Epithelial cell of proximal tubule (primary cell): ENCODE measurements around the gene MAPK7. TPM values are rescaled to one million over a fixed set of nuclear protein-coding genes. Genes with fewer than 3 reads are reported as not detected.

Source experiments
- DNase-seq: peaks from one replicate; pipeline ENCODE4 v3.0.0-alpha.2; 2011; ENCODE audit warnings: low read depth
- H3K4me3 ChIP-seq: 2 replicates; pipeline ENCODE4 v1.5.1; 2011; ENCODE audit warnings: low read depth, mild to moderate bottlenecking, low read length
- CTCF ChIP-seq: conservative IDR thresholded peaks from 2 replicates; pipeline ENCODE4 v1.5.1; 2012; ENCODE audit warnings: low read depth, mild to moderate bottlenecking, low read length
- total RNA-seq: library from RNA; depleted of rRNA; stranded (reverse); fragments of >200 nt; gene quantifications from 2 replicates; pipeline ENCODE4 v1.2.3, GENCODE V29; 2015

MAPK7 gene
- total RNA-seq, 1 donor from 2014 or later, result 19.0 TPM

- no peak overlapping the region for H3K4me3 ChIP-seq
- DNase-seq, result no peak
- TF ChIP-seq CTCF, result no peak
Observed at GRCh38 chr17:19332371-19333131, 45.7 kb upstream of the MAPK7 start.

- H3K4me3 ChIP-seq, result no peak overlapping the region
- TF ChIP-seq CTCF, result no peak
- DNase-seq, result no peak
Observed at GRCh38 chr17:19333132-19333440, 45.2 kb upstream of the MAPK7 start.

GRCh38 chr17:19333736-19334290, 44.5 kb upstream of the MAPK7 start:
- DNase-seq, result no peak
- TF ChIP-seq CTCF, result no peak
- H3K4me3 ChIP-seq, result no peak overlapping the region

GRCh38 chr17:19334331-19334730, 44.0 kb upstream of the MAPK7 start:
- DNase-seq, result no peak
- H3K4me3 ChIP-seq, result no peak overlapping the region
- no peak for TF ChIP-seq CTCF

- DNase-seq, result no peak
- H3K4me3 ChIP-seq, result no peak overlapping the region
- TF ChIP-seq CTCF, result no peak
Observed at GRCh38 chr17:19335951-19336631, 42.2 kb upstream of the MAPK7 start.

GRCh38 chr17:19336938-19337711, 41.2 kb upstream of the MAPK7 start:
- no peak for TF ChIP-seq CTCF
- no peak for DNase-seq
- no peak overlapping the region for H3K4me3 ChIP-seq
